PC-9 (cell line): Measurements from ENCODE around the gene RXRG. TPM values are rescaled to one million over a fixed set of nuclear protein-coding genes. Genes with fewer than 3 reads are reported as not detected.

ENCODE experiments used
- Bru-seq: library from RNA; stranded (reverse); fragments of 400-500 nt; gene quantifications from one replicate; lab custom pipeline; 2021; lab: Mats Ljungman, UMichigan
- BruChase-seq, 2 experiments: library from RNA; stranded (reverse); fragments of 400-500 nt; gene quantifications; one replicate each; lab custom pipeline; 2021; lab: Mats Ljungman, UMichigan
- BruUV-seq: library from RNA; stranded (reverse); fragments of 400-500 nt; replicated peaks from 2 replicates; lab custom pipeline; 2021; lab: Mats Ljungman, UMichigan
- CTCF ChIA-PET: fragments of 300-600 bp; sonication (Branson Sonifier 250); formaldehyde crosslinking; loops from one replicate; lab custom pipeline; 2022; ENCODE audit warnings: antibody characterized with exemption; lab: Charles Lee
- POLR2A ChIA-PET: fragments of 300-600 bp; sonication (Branson Sonifier 250); formaldehyde crosslinking; loops from one replicate; lab custom pipeline; 2022; ENCODE audit warnings: antibody characterized with exemption; ENCODE audit not compliant: unreplicated experiment; lab: Charles Lee
- DNase-seq, 2 experiments: peaks; one replicate each; pipeline versions ENCODE4 v3.0.0 to v3.0.0-alpha.2; 2015 to 2022; ENCODE audit warnings: mixed read lengths in 1 of 2
- H2AFZ ChIP-seq: fragments of 200-600 bp; sonication (generic); 2 replicates; pipeline ENCODE4 v1.8.1; 2017; ENCODE audit warnings: antibody characterized with exemption
- H3F3A ChIP-seq: fragments of 200-600 bp; sonication (generic); 2 replicates; pipeline ENCODE4 v1.8.1; 2017; ENCODE audit warnings: antibody characterized with exemption, mild to moderate bottlenecking, low read depth; ENCODE audit not compliant: insufficient read depth
- H3K27ac ChIP-seq: fragments of 200-600 bp; sonication (generic); 2 replicates; pipeline ENCODE4 v1.6.1; 2016; ENCODE audit warnings: mixed run types
- H3K27me3 ChIP-seq: fragments of 200-600 bp; sonication (generic); 2 replicates; pipeline ENCODE4 v1.6.1; 2016; ENCODE audit warnings: low read depth, mixed run types; ENCODE audit not compliant: insufficient read depth
- H3K36me3 ChIP-seq: fragments of 200-600 bp; sonication (generic); 2 replicates; pipeline ENCODE4 v1.6.1; 2016; ENCODE audit warnings: low read depth, mixed run types
- H3K4me1 ChIP-seq: fragments of 200-600 bp; sonication (generic); replicated peaks from 2 replicates; pipeline ENCODE4 v1.6.1; 2016; ENCODE audit warnings: mixed run types; ENCODE audit not compliant: insufficient read depth
- H3K4me2 ChIP-seq: fragments of 200-600 bp; sonication (generic); 2 replicates; pipeline ENCODE4 v1.6.1; 2017; ENCODE audit warnings: mixed run types
- H3K4me3 ChIP-seq: fragments of 200-600 bp; sonication (generic); 2 replicates; pipeline ENCODE4 v1.6.1; 2016; ENCODE audit warnings: mixed run types
- H3K79me2 ChIP-seq: fragments of 200-600 bp; sonication (generic); 2 replicates; pipeline ENCODE4 v1.6.1; 2017; ENCODE audit warnings: low read depth, mixed run types
- H3K9me2 ChIP-seq: fragments of 200-600 bp; sonication (generic); 2 replicates; pipeline ENCODE4 v1.8.1; 2017; ENCODE audit warnings: mild to moderate bottlenecking; ENCODE audit not compliant: insufficient read depth
- H3K9me3 ChIP-seq: fragments of 200-600 bp; sonication (generic); 2 replicates; pipeline ENCODE4 v1.8.1; 2016; ENCODE audit warnings: low read depth; ENCODE audit not compliant: insufficient read depth
- H4K20me1 ChIP-seq: fragments of 200-600 bp; sonication (generic); 2 replicates; pipeline ENCODE4 v1.8.1; 2017; ENCODE audit not compliant: insufficient read depth
- EZH2 ChIP-seq: fragments of 200-600 bp; sonication (generic); IDR thresholded peaks from 2 replicates; pipeline ENCODE4 v1.8.0; 2017; ENCODE audit warnings: antibody characterized with exemption, low read depth
- intact Hi-C: fragments of 100-400 bp; cut with micrococcal nuclease; formaldehyde crosslinking; loops from one replicate; pipeline ENCODE4 v1.10.0; 2022; ENCODE audit not compliant: unreplicated experiment
- long read RNA-seq: library from polyadenylated mRNA; stranded (forward); transcript quantifications from one replicate; pipeline ENCODE4 v2.0.0, GENCODE V29; 2022
- total RNA-seq: library from RNA; stranded (reverse); gene quantifications from 2 replicates; pipeline ENCODE4 v1.2.3, GENCODE V29; 2021
- TF ChIP-seq, protein P1 (sequence below): fragments of 200-600 bp; sonication (generic); conservative IDR thresholded peaks from 2 replicates; pipeline ENCODE4 v1.6.1; 2017; ENCODE audit warnings: mixed run types, antibody characterized with exemption, mild to moderate bottlenecking, moderate library complexity

The RXRG gene
- total RNA-seq (not detected in 2 replicates), Bru-seq, nascent RNA (not detected), BruChase-seq, experiment 1, labeled RNA remaining after a 2-hour chase (not detected), BruChase-seq, experiment 2, labeled RNA remaining after a 6-hour chase (not detected)
- long read RNA-seq, result 0 reads

GRCh38 chr1:165444897-165445370 lies at the start of gene RXRG:
TSS of gene RXRG (minus strand) at chr1:165445126. CDS start at chr1:165444893, 233 bp downstream.
- BruUV-seq, result no TSS peak
- no peaks in the 10 kb centered on the region; the same call in 1 of the 2 replicates for H3K9me2 ChIP-seq
- no peaks in the 10 kb centered on the region for H3K9me3 ChIP-seq
- ChIA-PET POLR2A (no interaction called here), CTCF (no interaction called here)
- no peaks in the 10 kb centered on the region for H3K4me1 ChIP-seq
- no peaks in the 10 kb centered on the region for H4K20me1 ChIP-seq
- H3K4me2 ChIP-seq, result no peak within 1 kb of the TSS
- intact Hi-C loops, result no loop called here
- H3F3A ChIP-seq, result no peaks in the 10 kb centered on the region
- no peak within 1 kb of the TSS for H3K4me3 ChIP-seq
- H3K36me3 ChIP-seq, result no peaks in the 10 kb centered on the region
- no peak for DNase-seq
- H3K27ac ChIP-seq, result no peak within 1 kb of the TSS
- H3K79me2 ChIP-seq, result no peaks in the 10 kb centered on the region
- H2AFZ ChIP-seq, result no peak within 1 kb of the TSS
- peaks cover 44% of the 10 kb centered on the region for H3K27me3 ChIP-seq
- TF ChIP-seq, protein P1, sequence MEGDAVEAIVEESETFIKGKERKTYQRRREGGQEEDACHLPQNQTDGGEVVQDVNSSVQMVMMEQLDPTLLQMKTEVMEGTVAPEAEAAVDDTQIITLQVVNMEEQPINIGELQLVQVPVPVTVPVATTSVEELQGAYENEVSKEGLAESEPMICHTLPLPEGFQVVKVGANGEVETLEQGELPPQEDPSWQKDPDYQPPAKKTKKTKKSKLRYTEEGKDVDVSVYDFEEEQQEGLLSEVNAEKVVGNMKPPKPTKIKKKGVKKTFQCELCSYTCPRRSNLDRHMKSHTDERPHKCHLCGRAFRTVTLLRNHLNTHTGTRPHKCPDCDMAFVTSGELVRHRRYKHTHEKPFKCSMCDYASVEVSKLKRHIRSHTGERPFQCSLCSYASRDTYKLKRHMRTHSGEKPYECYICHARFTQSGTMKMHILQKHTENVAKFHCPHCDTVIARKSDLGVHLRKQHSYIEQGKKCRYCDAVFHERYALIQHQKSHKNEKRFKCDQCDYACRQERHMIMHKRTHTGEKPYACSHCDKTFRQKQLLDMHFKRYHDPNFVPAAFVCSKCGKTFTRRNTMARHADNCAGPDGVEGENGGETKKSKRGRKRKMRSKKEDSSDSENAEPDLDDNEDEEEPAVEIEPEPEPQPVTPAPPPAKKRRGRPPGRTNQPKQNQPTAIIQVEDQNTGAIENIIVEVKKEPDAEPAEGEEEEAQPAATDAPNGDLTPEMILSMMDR, result no peak
- TF ChIP-seq EZH2, result no peak

DNA sequence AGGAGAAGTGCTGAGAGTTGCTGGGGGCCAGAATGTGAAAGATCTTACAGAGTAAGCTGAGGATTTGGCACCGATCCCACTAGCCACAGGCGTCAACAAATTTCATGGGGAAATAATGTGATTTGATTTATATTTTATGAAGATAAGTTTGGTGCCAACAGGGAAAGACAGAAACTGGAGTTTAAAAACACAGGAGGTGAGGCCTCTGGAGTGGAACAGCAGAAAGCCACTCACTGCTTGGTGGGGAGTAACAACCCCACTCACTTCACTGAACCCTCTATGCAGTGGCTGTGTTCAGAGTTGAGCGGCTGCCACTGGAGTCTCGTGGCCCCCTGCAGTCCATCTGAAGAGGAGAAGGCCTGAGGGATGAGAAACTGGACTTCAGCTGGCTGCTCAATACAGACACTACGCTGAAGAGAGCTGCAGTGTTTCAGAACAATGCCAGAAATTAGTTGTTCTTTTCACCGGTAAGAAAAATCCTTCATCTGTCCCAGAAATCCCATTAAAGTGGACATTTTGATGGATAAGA lies 48.0 kb upstream of the RXRG start:
- no peaks in the 10 kb centered on the region for H3K4me1 ChIP-seq
- no peak overlapping the region for H2AFZ ChIP-seq
- BruUV-seq, result no TSS peak
- H3K4me3 ChIP-seq, result no peak overlapping the region
- H4K20me1 ChIP-seq, result no peaks in the 10 kb centered on the region; the same call in 1 of the 2 replicates
- peaks cover 4% of the 10 kb centered on the region; the same call in 1 of the 2 replicates for H3K27me3 ChIP-seq
- H3F3A ChIP-seq, result no peaks in the 10 kb centered on the region
- no peaks in the 10 kb centered on the region for H3K9me3 ChIP-seq
- no peak overlapping the region for H3K4me2 ChIP-seq
- intact Hi-C loops, result no loop called here
- DNase-seq, result no peak
- H3K36me3 ChIP-seq, result no peaks in the 10 kb centered on the region
- POLR2A ChIA-PET, result no interaction called here
- H3K79me2 ChIP-seq, result no peaks in the 10 kb centered on the region
- no peak for TF ChIP-seq EZH2
- TF ChIP-seq, protein P1, result no peak
- CTCF ChIA-PET, result no interaction called here
- no peaks in the 10 kb centered on the region for H3K9me2 ChIP-seq
- no peak overlapping the region for H3K27ac ChIP-seq

GRCh38 chr1:165490175-165490574 lies 45.2 kb upstream of the RXRG start:
- CTCF ChIA-PET, result no interaction called here
- Histone ChIP-seq H4K20me1 (no peaks in the 10 kb centered on the region; the same call in 1 of the 2 replicates), H3K27me3 (peaks cover 4% of the 10 kb centered on the region; the same call in 1 of the 2 replicates), H3K79me2 (no peaks in the 10 kb centered on the region), H3K4me2 (no peak overlapping the region), H3K36me3 (no peaks in the 10 kb centered on the region), H3F3A (no peaks in the 10 kb centered on the region), H2AFZ (no peak overlapping the region), H3K4me1 (no peaks in the 10 kb centered on the region), H3K27ac (no peak overlapping the region), H3K4me3 (no peak overlapping the region), H3K9me3 (no peaks in the 10 kb centered on the region), H3K9me2 (no peaks in the 10 kb centered on the region)
- intact Hi-C loops, result no loop called here
- no peak for DNase-seq
- TF ChIP-seq EZH2, result no peak
- TF ChIP-seq, protein P1, result no peak
- no TSS peak for BruUV-seq
- POLR2A ChIA-PET, result no interaction called here
